GM19043 (cell line): ENCODE measurements around the gene NCKAP1.
"Not testable (repeated sequence)": the region's sequence is repeated elsewhere in the genome, so short reads cannot be mapped to it uniquely, and the experiment has no call there.

Source experiments
- ATAC-seq: cut with Tn5 transposase; IDR thresholded peaks from one replicate; pipeline ENCODE4 v1.9.1; 2021; ENCODE audit warnings: low read depth; ENCODE audit not compliant: unreplicated experiment

The NCKAP1 gene

GRCh38 chr2:182914852-182915251, 123.4 kb downstream of the NCKAP1 start:
- no peak for ATAC-seq

DNA sequence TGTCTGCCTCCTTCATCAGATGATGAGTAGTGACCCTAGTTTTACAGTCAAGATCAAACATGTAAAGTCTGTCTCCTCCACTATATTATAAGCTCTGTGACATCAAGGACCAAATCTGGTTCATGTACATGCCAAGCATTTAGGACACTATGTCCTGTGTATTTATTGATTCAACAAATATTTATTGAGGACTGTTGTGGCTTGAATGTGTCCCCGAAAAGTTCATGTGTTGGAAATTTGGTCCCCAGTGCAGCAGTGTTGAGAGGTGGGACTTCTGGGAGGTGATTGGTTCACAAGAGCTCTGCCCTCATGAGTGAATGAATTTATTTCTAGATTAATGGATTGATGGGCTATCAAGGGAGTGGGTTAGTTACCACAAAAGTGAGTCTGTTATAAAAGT, 125.2 kb downstream of the NCKAP1 start:
- ATAC-seq, result no peak

DNA sequence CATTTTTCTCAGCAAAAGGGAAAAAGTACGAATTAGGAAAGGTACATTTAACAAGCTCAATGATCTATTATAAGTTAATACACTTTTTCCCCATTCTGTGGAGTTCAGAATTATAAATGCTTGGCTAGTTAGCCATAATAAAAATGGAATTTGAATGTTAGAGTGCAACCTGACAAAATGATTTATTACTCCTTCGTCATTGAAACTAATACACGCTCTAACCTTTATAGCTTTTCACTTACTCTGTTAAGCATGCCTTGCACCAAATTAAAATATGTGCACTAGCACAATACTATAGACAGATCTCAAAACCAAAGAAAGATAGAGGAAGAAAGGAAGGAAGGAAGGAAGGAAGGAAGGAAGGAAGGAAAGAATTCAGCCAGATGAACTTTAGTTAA, 125.7 kb downstream of the NCKAP1 start:
- ATAC-seq, result no peak

DNA sequence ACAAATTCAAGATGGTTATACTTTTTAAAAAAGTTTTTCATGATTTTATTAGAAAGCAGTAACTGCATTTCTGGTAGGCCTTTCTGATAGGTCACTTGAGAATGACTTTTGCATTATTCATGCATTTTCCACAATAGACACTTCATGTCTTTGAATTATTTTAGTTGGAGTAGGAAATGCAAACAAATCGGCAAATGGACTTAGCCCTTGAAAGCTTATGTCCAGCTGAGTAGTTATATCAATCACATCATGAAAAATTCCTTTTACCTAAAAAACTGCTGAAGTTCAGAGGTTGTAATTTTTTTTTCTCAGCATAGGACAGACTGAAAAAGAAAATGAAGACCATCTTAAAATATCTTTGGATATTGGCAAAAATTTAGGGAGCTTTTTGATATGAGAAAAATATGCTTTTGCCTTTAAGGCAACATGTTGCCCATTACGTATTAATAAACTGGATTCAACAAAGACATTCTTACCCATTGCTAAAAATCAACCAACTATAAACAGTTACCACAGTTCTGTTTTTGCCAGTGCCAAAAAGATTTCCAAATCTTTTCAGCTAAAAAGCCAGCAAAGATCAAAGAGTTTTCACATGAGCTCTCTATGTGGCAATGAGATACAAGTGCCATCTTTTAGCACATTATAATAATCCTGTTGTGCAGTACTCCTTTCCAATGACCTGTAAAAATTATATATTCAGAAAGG, 126.3 kb downstream of the NCKAP1 start:
- ATAC-seq, result no peak

GRCh38 chr2:182910965-182911364, 127.3 kb downstream of the NCKAP1 start:
- ATAC-seq, result no peak

- no peak for ATAC-seq
These were observed 131.0 kb downstream of the NCKAP1 start for GRCh38 chr2:182907081-182907830.

GRCh38 chr2:182906454-182906853, 131.8 kb downstream of the NCKAP1 start:
- ATAC-seq, result no peak

DNA sequence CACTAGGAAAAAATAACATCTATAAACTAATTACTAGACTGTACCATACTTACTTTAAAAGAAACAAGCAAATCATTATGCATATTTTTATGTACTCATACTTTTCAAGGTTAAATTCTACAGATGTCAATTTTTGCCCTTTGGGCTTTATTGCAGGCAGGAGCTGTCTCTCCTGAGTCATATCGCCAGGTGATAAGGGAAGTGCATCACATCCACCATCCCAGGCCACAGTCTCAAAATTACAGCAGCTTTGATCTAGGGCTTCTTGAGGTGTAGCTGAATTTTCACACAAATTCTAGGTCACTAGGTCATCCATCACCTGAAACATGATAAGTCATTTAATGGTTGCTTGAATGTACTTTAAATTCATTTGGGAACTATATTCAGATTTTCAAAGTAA, 133.4 kb downstream of the NCKAP1 start:
- ATAC-seq, result no peak

DNA sequence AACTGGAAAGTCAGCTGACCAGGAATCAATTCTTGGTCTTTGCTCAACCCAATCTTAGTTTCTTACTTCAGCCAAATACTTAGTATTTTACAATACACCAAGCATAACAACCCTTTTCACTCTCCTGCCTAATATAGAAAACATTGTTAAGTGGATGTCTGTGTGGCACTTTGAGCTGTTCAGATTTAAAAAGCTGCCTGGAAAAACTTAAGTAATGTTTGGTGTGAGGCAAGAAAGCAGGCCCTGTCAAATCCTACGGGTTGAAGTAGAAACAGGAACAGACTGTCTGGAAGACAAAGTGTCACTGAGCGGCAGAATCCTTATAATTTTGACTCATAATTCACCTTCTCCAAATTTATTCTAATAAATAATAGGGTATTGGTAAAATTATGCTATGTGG, 134.7 kb downstream of the NCKAP1 start:
- ATAC-seq, result no peak

DNA sequence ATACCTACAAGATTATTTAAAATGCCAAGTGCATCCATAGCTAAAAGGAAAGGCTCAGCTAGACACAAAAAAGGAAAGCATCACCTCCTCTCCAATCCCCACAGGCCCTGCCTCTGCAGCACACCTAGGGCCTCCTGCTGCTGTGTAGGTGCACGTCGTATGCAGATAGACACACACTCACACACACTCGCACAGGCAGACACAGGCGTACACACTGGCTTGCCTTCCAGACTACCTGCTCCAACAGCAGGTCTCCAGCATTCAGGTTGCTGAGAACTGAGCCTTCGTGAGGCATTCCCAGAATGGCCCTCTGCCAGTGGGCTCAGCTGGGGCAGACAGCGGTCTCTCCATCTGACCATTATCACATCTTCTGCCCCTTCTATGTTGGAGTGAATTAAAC, 136.5 kb downstream of the NCKAP1 start:
- no peak for ATAC-seq

- no peak for ATAC-seq
These were observed 139.5 kb downstream of the NCKAP1 start for GRCh38 chr2:182898718-182899117.

- no peak for ATAC-seq
These were observed 141.1 kb downstream of the NCKAP1 start for GRCh38 chr2:182897137-182897536.

DNA sequence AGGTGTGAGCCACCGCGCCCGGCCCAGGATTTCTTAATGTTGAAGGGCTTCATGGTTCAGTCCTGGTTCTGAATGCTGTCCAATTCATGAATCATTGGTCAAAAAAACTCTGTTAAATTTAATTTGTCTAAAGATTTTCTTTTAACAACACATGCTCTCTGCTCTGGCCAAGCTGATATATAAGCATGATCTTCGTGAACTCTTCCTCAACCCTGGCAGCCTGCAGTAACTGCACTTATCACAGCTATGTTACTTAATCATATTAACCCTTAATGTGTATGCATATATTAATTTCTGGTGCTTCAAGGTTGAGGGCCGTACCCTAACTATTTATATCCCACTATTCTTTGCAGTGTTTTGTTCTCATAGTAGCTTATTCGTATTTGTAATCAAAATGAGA, 142.5 kb downstream of the NCKAP1 start:
- no peak for ATAC-seq

- ATAC-seq, result no peak
These were observed 143.1 kb downstream of the NCKAP1 start for GRCh38 chr2:182895169-182895568.

DNA sequence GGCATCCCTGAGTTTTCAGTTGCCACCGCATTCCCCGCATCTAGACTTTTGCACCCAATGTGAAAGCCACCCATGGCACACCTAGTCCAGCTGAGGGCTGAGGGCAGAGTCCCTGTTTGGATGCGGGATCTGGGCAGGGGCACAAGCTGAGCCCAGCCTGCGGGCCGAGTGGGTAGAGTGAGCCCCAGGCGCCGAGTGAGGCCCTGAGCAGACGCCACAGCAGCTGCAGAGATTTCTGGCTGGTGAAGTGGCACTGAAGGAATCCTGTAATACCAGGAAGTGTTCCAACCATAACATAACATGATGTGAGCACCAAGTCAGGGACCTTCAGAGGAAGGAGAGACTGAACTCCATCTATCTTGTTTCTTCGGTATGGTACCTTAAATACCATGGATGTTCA, 144.1 kb downstream of the NCKAP1 start:
- no peak for ATAC-seq

DNA sequence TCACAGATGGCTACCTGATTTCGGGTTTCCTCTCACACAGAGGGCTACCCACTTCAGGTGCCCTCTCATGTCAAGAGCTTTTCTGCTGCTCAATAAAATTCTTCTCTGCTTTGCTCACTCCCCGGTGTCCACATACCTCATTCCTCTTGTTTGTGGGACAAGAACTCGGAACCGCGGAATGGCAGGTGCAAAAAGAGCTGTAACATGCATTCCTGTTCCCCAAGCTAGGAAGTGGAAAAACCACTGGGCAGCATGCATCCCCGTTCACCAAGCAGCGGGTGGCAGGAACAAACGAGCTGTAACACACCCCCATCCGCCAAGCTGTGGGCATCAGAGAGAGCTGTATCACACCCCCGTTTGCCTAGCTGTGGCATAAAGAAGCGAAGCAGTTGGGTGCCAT, 144.6 kb downstream of the NCKAP1 start:
- ATAC-seq, result no peak

DNA sequence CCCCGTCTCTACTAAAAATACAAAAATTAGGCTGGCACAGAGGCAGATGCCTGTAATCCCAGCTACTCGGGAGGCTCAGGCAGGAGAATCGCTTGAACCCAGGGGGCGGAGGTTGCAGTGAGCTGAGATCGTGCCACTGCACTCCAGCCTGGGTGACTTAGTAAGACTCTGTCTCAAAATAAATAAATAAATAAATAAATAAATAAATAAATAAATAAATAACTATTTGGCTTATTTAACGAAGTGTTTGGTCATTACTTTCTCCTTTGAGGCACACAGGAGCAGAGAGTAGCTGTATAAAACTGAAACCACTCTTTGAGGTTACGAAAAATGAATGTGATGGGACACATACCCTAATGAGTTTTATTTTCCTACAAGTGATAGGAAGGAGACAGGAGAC, 145.2 kb downstream of the NCKAP1 start:
- not testable (repeated sequence) for ATAC-seq

- no peak for ATAC-seq
These were observed 146.6 kb downstream of the NCKAP1 start for GRCh38 chr2:182891611-182892010.

GRCh38 chr2:182890773-182891378, 147.4 kb downstream of the NCKAP1 start:
- ATAC-seq, result no peak

DNA sequence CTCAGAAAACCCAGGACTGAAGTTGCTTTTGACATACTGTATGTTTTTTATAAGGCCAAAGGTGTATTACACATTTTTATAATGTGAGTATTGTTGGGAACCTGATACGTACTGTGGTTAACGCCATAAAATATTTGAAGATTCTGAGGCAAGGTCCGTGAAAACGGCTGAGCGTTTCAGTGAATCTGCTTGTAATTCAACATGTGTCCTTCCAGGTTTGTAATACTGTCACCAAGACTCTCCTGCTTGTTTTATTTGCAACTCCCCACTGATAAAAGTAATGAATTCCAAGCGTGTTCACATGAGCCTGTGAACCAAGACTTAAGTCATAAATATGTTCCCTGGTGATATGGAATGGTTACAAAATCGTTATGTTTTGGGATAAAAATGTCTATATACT, 148.0 kb downstream of the NCKAP1 start:
- no peak for ATAC-seq

- no peak for ATAC-seq
These were observed 150.4 kb downstream of the NCKAP1 start for GRCh38 chr2:182887753-182888415.
